GM12874 (cell line): ENCODE measurements around the gene RNASEH2A.
A peak's percentile ranks its signal among the peaks of the same experiment; 100 is the strongest.

ENCODE experiments used
- TF ChIP-seq, protein P1 (sequence below): IDR thresholded peaks from 2 replicates; pipeline ENCODE4 v1.5.1; 2011; ENCODE audit warnings: low read depth, mild to moderate bottlenecking, control low read depth, low read length, moderate library complexity; ENCODE audit not compliant: insufficient read depth

The RNASEH2A gene

DNA sequence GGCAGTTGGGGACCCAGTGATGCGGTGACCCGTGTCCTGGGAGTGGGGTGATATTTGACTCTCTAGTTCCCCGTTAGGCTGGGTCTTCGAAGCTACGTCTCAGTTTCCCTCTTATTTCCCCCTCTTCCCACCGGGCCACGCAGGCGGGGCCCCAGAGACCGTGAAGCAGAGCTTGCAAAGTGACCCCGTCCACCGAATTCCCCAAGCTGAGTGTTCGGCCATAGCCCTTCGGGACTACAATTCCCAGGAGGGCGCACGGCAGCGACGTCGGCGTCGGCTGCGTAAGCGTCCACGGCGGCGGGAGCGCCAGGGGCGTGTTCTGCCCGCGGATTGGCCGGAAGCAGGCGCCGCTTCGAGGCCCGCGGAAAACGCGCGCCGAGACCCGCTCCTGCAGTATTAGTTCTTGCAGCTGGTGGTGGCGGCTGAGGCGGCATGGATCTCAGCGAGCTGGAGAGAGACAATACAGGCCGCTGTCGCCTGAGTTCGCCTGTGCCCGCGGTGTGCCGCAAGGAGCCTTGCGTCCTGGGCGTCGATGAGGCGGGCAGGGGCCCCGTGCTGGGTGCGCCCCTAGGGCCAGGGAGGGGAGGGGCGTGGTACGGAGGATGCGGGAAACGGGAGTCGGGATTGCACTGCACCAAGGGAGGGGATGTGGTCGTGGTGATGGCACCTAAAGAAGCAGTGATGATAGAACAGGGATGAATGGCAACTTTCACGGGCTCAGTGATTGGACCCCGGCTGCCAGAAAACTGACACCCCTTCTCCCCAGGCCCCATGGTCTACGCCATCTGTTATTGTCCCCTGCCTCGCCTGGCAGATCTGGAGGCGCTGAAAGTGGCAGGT, at the start of gene RNASEH2A:
TSS of gene RNASEH2A (plus strand) at position 343 of the 840 bp plus-strand sequence. CDS start at position 433, 90 bp downstream.
- TF ChIP-seq, protein P1, sequence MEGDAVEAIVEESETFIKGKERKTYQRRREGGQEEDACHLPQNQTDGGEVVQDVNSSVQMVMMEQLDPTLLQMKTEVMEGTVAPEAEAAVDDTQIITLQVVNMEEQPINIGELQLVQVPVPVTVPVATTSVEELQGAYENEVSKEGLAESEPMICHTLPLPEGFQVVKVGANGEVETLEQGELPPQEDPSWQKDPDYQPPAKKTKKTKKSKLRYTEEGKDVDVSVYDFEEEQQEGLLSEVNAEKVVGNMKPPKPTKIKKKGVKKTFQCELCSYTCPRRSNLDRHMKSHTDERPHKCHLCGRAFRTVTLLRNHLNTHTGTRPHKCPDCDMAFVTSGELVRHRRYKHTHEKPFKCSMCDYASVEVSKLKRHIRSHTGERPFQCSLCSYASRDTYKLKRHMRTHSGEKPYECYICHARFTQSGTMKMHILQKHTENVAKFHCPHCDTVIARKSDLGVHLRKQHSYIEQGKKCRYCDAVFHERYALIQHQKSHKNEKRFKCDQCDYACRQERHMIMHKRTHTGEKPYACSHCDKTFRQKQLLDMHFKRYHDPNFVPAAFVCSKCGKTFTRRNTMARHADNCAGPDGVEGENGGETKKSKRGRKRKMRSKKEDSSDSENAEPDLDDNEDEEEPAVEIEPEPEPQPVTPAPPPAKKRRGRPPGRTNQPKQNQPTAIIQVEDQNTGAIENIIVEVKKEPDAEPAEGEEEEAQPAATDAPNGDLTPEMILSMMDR = no peak

DNA sequence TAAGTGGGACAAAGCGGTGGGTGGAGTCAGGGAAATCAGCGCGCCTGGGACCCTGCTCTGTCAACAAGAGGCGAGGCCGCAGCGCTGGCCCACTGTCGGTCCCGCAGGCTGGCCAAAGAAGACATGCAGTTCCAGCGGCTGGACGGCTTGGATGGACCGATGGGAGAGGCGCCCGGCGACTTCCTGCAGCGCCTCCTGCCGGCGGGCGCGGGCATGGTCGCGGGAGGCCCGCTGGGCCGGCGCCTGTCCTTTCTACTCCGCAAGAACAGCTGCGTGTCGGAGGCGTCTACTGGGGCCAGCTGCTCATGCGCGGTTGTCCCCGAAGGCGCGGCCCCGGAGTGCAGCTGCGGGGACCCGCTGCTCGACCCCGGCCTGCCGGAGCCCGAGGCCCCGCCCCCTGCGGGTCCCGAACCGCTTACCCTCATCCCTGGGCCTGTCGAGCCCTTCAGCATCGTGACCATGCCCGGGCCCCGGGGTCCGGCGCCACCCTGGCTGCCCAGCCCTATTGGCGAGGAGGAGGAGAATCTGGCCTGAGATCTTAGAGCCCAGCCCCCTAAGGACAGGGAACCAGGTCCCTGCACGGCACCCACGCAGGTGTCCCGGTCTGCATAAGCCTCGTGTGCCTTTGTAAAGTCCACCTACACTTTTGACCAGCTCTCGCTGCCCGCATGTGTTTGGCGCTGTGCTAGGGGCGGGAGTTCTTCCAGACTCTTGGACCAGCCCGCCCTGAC, 48.7 kb upstream of the RNASEH2A start:
- TF ChIP-seq, protein P1 = peak; percentile 99

DNA sequence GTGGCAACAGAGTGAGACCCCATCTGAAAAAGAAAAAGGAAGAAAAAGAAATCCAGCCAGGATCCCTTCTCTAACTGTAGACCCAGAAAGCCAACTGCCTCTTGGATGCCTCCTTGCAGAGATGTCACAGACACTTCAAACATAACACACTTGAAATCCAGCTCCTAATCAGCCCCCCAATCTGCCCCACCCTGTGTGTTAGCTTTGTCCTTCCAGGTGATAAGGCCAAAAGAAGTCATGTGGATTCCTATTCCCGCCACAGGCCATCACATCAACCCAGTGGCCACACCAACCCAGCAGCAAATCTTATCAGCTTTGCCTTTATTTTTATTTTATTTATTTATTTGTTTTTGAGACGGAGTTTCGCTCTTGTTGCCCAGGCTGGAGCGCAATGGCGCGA, 46.7 kb upstream of the RNASEH2A start:
- TF ChIP-seq, protein P1 = no peak

- TF ChIP-seq, protein P1 = no peak
These were observed 43.3 kb upstream of the RNASEH2A start for GRCh38 chr19:12763100-12763499.

DNA sequence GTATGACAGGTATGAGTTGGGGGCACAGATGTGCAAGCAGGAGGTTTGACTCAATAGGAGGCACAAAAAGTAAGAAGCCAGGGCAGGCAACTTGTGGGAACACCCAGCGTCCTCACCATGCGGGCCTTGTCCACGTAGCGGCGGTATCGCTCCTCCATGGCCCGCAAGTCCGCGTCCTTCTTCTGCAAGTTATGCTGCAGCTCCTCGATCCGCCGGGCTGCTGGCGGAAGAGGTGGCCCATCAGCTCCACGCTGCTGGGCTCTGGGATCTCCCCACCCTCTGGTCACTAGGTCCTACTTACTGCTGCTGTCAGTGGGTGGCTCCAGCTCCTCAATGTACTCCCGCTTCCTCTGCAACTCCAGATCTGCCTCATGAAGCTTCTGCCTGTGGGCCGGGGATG, 41.7 kb upstream of the RNASEH2A start:
- TF ChIP-seq, protein P1 = no peak

DNA sequence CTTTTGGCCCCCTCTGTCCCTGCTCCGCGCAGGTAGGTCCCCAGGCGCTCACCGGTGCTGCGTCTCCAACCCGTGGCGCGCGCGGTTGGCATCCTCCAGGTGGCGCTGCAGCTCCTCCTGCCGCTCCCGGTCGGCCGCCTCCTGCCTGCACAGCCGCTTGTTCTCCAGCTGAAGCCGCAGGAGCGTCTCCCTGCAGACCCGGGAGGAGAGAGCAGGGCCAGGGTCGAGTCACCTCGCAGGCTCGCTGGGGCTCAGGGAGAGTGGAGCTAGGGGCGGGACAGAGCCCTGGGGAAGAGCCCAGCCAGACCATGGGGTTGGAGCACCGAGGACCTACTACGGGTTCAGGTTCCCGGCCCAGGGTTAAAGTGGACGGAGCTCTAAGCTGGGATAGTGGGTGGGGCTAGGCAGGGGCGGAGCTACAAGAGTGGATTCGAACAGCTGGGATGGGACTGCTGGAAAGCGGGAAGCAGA, 40.3 kb upstream of the RNASEH2A start:
- TF ChIP-seq, protein P1 = peak; percentile 93

- TF ChIP-seq, protein P1 = no peak
These were observed 39.2 kb upstream of the RNASEH2A start for GRCh38 chr19:12767150-12767549.
